IMR-90 (cell line): Measurements from ENCODE around the gene RNU1-4.
"Not testable (repeated sequence)": the region's sequence is repeated elsewhere in the genome, so short reads cannot be mapped to it uniquely, and the experiment has no call there.

Experiments
- BHLHE40 ChIP-seq: fragments of 150-350 bp; IDR thresholded peaks from 2 replicates; pipeline ENCODE4 v1.6.1; 2016; ENCODE audit warnings: mild to moderate bottlenecking, low read depth, low read length
- CEBPB ChIP-seq: IDR thresholded peaks from 2 replicates; pipeline ENCODE4 v1.6.1; 2012; ENCODE audit warnings: low read depth, low read length, improper control_type of control experiment
- MAFK ChIP-seq: IDR thresholded peaks from 2 replicates; pipeline ENCODE4 v1.6.1; 2012; ENCODE audit warnings: low read depth, low read length, improper control_type of control experiment
- POLR2A ChIP-seq: IDR thresholded peaks from 2 replicates; pipeline ENCODE4 v1.6.1; 2012; ENCODE audit warnings: mild to moderate bottlenecking, low read depth, low read length
- RCOR1 ChIP-seq: IDR thresholded peaks from 2 replicates; pipeline ENCODE4 v1.6.1; 2012; ENCODE audit warnings: mild to moderate bottlenecking, low read length, improper control_type of control experiment; ENCODE audit not compliant: insufficient replicate concordance
- TF ChIP-seq, protein P1 (sequence below): conservative IDR thresholded peaks from 2 replicates; pipeline ENCODE4 v1.5.1; 2012; ENCODE audit warnings: mild to moderate bottlenecking, low read depth, low read length, improper control_type of control experiment
- TF ChIP-seq, protein P2 (sequence below): fragments of 150-350 bp; IDR thresholded peaks from 2 replicates; pipeline ENCODE4 v1.6.1; 2016; ENCODE audit warnings: low read depth, mild to moderate bottlenecking, low read length, moderate library complexity, borderline replicate concordance

- not testable (repeated sequence) for TF ChIP-seq POLR2A, CEBPB, BHLHE40, RCOR1, MAFK
- TF ChIP-seq, protein P1, sequence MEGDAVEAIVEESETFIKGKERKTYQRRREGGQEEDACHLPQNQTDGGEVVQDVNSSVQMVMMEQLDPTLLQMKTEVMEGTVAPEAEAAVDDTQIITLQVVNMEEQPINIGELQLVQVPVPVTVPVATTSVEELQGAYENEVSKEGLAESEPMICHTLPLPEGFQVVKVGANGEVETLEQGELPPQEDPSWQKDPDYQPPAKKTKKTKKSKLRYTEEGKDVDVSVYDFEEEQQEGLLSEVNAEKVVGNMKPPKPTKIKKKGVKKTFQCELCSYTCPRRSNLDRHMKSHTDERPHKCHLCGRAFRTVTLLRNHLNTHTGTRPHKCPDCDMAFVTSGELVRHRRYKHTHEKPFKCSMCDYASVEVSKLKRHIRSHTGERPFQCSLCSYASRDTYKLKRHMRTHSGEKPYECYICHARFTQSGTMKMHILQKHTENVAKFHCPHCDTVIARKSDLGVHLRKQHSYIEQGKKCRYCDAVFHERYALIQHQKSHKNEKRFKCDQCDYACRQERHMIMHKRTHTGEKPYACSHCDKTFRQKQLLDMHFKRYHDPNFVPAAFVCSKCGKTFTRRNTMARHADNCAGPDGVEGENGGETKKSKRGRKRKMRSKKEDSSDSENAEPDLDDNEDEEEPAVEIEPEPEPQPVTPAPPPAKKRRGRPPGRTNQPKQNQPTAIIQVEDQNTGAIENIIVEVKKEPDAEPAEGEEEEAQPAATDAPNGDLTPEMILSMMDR = not testable (repeated sequence)
- TF ChIP-seq, protein P2, sequence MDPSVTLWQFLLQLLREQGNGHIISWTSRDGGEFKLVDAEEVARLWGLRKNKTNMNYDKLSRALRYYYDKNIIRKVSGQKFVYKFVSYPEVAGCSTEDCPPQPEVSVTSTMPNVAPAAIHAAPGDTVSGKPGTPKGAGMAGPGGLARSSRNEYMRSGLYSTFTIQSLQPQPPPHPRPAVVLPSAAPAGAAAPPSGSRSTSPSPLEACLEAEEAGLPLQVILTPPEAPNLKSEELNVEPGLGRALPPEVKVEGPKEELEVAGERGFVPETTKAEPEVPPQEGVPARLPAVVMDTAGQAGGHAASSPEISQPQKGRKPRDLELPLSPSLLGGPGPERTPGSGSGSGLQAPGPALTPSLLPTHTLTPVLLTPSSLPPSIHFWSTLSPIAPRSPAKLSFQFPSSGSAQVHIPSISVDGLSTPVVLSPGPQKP = not testable (repeated sequence)
These were observed 11.9 kb upstream of the RNU1-4 start for GRCh38 chr1:16728243-16728949.
